ENCODE measurements around the gene INSM1.

Gene INSM1

DNA sequence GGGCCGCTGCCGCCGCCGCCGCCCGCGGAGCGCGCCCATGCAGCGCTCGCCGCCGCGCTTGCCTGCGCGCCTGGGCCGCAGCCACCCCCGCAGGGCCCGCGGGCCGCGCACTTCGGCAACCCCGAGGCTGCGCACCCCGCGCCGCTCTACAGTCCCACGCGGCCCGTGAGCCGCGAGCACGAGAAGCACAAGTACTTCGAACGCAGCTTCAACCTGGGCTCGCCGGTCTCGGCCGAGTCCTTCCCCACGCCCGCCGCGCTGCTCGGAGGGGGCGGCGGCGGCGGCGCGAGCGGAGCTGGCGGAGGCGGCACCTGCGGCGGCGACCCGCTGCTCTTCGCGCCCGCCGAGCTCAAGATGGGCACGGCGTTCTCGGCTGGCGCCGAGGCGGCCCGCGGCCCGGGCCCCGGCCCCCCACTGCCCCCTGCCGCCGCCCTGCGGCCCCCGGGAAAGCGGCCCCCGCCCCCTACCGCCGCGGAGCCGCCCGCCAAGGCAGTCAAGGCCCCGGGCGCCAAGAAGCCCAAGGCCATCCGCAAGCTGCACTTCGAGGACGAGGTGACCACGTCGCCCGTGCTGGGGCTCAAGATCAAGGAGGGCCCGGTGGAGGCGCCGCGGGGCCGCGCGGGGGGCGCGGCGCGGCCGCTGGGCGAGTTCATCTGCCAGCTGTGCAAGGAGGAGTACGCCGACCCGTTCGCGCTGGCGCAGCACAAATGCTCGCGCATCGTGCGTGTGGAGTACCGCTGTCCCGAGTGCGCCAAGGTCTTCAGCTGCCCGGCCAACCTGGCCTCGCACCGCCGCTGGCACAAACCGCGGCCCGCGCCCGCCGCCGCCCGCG, 730 bp downstream of the INSM1 start:
- H3K4me1 ChIP-seq (ENCODE audit: control insufficient read depth in 1 of 2, insufficient read depth in 2 of 2, low read length in 2 of 2), result peaks cover 5 to 12% of the 10 kb centered on the region in 2 donors
- no peaks in the 10 kb centered on the region for H3K36me3 ChIP-seq (ENCODE audit: control insufficient read depth in 1 of 2, insufficient read depth in 2 of 2, low read length in 2 of 2)
- H3K9ac ChIP-seq (ENCODE audit: low read depth in 1 of 2, low read length in 2 of 2), result no peak overlapping the region
- H3K27ac ChIP-seq (ENCODE audit: low read depth, low read length), result no peak overlapping the region
- peaks cover 67 to 69% of the 10 kb centered on the region in 2 donors for H3K27me3 ChIP-seq (ENCODE audit: control insufficient read depth in 1 of 2, insufficient read depth in 2 of 2, low read length in 2 of 2)
- peak overlapping the region; percentile 29 to 45 for H3K4me3 ChIP-seq (ENCODE audit: low read depth in 1 of 2, low read length in 2 of 2)
- no peaks in the 10 kb centered on the region for H3K9me3 ChIP-seq (ENCODE audit: control insufficient read depth in 1 of 2, low read length in 2 of 2)

- H3K27me3 ChIP-seq (ENCODE audit: control insufficient read depth in 1 of 2, insufficient read depth in 2 of 2, low read length in 2 of 2), result peaks cover 60 to 66% of the 10 kb centered on the region in 2 donors
- no peaks in the 10 kb centered on the region for H3K36me3 ChIP-seq (ENCODE audit: control insufficient read depth in 1 of 2, insufficient read depth in 2 of 2, low read length in 2 of 2)
- no peak overlapping the region for H3K9ac ChIP-seq (ENCODE audit: low read depth in 1 of 2, low read length in 2 of 2)
- peak overlapping the region; percentile 29 to 45 for H3K4me3 ChIP-seq (ENCODE audit: low read depth in 1 of 2, low read length in 2 of 2)
- peaks cover 0 to 7% of the 10 kb centered on the region in 2 donors for H3K4me1 ChIP-seq (ENCODE audit: control insufficient read depth in 1 of 2, insufficient read depth in 2 of 2, low read length in 2 of 2)
- H3K27ac ChIP-seq (ENCODE audit: low read depth, low read length), result no peak overlapping the region
- H3K9me3 ChIP-seq (ENCODE audit: control insufficient read depth in 1 of 2, low read length in 2 of 2), result no peaks in the 10 kb centered on the region
Measured at GRCh38 chr20:20369250-20370093, 1.6 kb downstream of the INSM1 start.

DNA sequence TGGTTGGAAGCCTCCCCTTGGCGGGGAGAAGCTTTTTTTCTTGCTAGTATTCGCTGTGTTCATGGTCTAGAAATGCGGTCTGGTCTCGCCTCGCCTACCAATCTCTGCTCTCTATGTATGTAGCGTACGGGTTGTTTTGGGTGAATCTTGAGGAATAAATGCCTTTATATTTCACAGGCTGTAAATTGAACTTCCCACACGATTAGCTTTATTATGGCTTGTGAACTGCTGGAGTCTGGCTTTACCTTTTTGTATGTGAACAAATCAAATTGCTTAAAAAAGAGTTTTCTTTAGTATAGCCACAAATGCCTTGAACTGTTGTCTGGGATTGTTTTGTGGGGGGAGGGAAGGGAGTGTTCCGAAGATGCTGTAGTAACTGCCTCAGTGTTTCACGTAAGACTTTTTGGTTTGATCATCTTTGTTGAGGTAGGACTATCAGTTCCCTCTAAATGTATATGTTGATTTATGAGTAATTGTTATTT, 2.2 kb downstream of the INSM1 start:
- no peak overlapping the region for H3K9ac ChIP-seq (ENCODE audit: low read depth in 1 of 2, low read length in 2 of 2)
- H3K36me3 ChIP-seq (ENCODE audit: control insufficient read depth in 1 of 2, insufficient read depth in 2 of 2, low read length in 2 of 2), result no peaks in the 10 kb centered on the region
- peaks cover 53 to 64% of the 10 kb centered on the region in 2 donors for H3K27me3 ChIP-seq (ENCODE audit: control insufficient read depth in 1 of 2, insufficient read depth in 2 of 2, low read length in 2 of 2)
- H3K9me3 ChIP-seq (ENCODE audit: control insufficient read depth in 1 of 2, low read length in 2 of 2), result no peaks in the 10 kb centered on the region
- peaks cover 0 to 7% of the 10 kb centered on the region in 2 donors for H3K4me1 ChIP-seq (ENCODE audit: control insufficient read depth in 1 of 2, insufficient read depth in 2 of 2, low read length in 2 of 2)
- no peak overlapping the region for H3K27ac ChIP-seq (ENCODE audit: low read depth, low read length)
- no peak overlapping the region for H3K4me3 ChIP-seq (ENCODE audit: low read depth in 1 of 2, low read length in 2 of 2)

DNA sequence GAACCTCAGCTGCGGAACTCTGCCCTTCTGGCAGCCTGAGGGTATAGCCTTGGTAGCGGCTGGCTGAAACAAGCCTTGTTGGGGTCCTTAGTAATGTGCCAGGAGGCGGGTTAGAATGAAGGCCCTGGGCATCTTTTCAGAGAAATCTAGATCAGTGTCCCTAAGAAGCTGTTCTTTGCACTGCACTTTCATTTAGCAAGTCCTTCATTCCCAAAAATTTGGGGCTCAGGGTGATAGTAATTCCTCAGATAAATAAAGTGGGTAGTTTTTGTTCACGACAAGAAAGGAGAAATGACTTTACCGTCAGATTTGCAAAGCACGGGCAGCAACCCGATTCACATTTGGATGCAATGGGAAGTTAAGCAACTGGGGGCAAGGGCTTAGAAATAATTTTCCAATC, 3.2 kb downstream of the INSM1 start:
- H3K9me3 ChIP-seq (ENCODE audit: control insufficient read depth in 1 of 2, low read length in 2 of 2), result no peaks in the 10 kb centered on the region
- no peak overlapping the region for H3K4me3 ChIP-seq (ENCODE audit: low read depth in 1 of 2, low read length in 2 of 2)
- no peak overlapping the region for H3K9ac ChIP-seq (ENCODE audit: low read depth in 1 of 2, low read length in 2 of 2)
- peaks cover 48 to 60% of the 10 kb centered on the region in 2 donors for H3K27me3 ChIP-seq (ENCODE audit: control insufficient read depth in 1 of 2, insufficient read depth in 2 of 2, low read length in 2 of 2)
- peaks cover 0 to 7% of the 10 kb centered on the region in 2 donors for H3K4me1 ChIP-seq (ENCODE audit: control insufficient read depth in 1 of 2, insufficient read depth in 2 of 2, low read length in 2 of 2)
- H3K27ac ChIP-seq (ENCODE audit: low read depth, low read length), result no peak overlapping the region
- no peaks in the 10 kb centered on the region for H3K36me3 ChIP-seq (ENCODE audit: control insufficient read depth in 1 of 2, insufficient read depth in 2 of 2, low read length in 2 of 2)

DNA sequence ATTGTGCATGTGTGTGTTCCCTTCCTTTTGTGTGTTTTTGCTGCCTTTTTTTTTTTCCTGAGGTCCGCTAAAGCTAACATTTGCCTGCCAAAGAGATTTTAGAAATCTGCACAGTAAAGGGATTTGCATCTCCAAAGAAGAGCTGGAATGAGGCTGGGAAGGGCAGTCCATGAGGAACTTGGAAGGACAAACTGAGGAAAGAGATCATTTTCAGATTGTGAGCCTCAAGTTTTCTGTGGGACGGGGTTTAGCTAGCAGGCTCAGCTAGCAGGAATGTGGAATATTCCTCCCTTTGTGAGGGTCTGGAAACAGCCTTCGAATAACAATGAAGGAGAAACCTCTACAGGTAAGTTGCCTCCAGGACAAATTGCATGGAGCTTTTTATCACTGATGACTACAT, 3.8 kb downstream of the INSM1 start:
- H3K9ac ChIP-seq (ENCODE audit: low read depth in 1 of 2, low read length in 2 of 2), result no peak overlapping the region
- peaks cover 0 to 7% of the 10 kb centered on the region in 2 donors for H3K4me1 ChIP-seq (ENCODE audit: control insufficient read depth in 1 of 2, insufficient read depth in 2 of 2, low read length in 2 of 2)
- no peak overlapping the region for H3K27ac ChIP-seq (ENCODE audit: low read depth, low read length)
- no peak overlapping the region for H3K4me3 ChIP-seq (ENCODE audit: low read depth in 1 of 2, low read length in 2 of 2)
- no peaks in the 10 kb centered on the region for H3K9me3 ChIP-seq (ENCODE audit: control insufficient read depth in 1 of 2, low read length in 2 of 2)
- H3K27me3 ChIP-seq (ENCODE audit: control insufficient read depth in 1 of 2, insufficient read depth in 2 of 2, low read length in 2 of 2), result peaks cover 51 to 58% of the 10 kb centered on the region in 2 donors
- H3K36me3 ChIP-seq (ENCODE audit: control insufficient read depth in 1 of 2, insufficient read depth in 2 of 2, low read length in 2 of 2), result no peaks in the 10 kb centered on the region

DNA sequence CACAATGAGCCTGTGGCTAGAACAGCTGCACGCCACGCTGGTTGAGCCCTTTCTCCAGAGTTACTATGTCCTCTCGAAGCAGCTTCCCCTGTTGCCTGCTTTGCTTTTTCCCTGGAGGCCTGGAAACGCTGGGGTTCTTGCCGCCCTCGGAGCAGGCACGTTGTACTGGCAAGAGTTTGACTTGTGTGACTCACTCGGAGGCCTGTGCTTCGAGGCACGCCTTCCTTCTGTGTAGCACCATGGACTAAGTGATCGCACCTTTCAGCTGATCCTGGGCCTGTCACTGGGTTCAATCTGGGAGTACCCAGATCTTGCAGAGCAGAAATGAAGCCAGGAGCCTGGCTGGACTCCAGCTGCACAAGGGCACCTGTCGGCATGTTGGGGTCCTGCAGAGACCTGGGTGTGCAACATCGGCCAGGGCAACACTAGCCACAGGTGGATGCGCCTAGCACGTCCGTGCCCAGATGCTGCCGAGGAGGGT, 5.2 kb downstream of the INSM1 start:
- peaks cover 45 to 58% of the 10 kb centered on the region in 2 donors for H3K27me3 ChIP-seq (ENCODE audit: control insufficient read depth in 1 of 2, insufficient read depth in 2 of 2, low read length in 2 of 2)
- H3K27ac ChIP-seq (ENCODE audit: low read depth, low read length), result no peak overlapping the region
- H3K4me1 ChIP-seq (ENCODE audit: control insufficient read depth in 1 of 2, insufficient read depth in 2 of 2, low read length in 2 of 2), result peaks cover 0 to 7% of the 10 kb centered on the region in 2 donors
- H3K4me3 ChIP-seq (ENCODE audit: low read depth in 1 of 2, low read length in 2 of 2), result no peak overlapping the region
- H3K9me3 ChIP-seq (ENCODE audit: control insufficient read depth in 1 of 2, low read length in 2 of 2), result no peaks in the 10 kb centered on the region
- no peak overlapping the region for H3K9ac ChIP-seq (ENCODE audit: low read depth in 1 of 2, low read length in 2 of 2)
- H3K36me3 ChIP-seq (ENCODE audit: control insufficient read depth in 1 of 2, insufficient read depth in 2 of 2, low read length in 2 of 2), result no peaks in the 10 kb centered on the region

GRCh38 chr20:20375862-20376261, 8.0 kb downstream of the INSM1 start:
- Histone ChIP-seq H3K9me3 (ENCODE audit: control insufficient read depth in 1 of 2, low read length in 2 of 2) (peaks cover 0 to 4% of the 10 kb centered on the region in 2 donors), H3K27me3 (ENCODE audit: control insufficient read depth in 1 of 2, insufficient read depth in 2 of 2, low read length in 2 of 2) (peaks cover 29 to 43% of the 10 kb centered on the region in 2 donors), H3K36me3 (ENCODE audit: control insufficient read depth in 1 of 2, insufficient read depth in 2 of 2, low read length in 2 of 2) (no peaks in the 10 kb centered on the region), H3K4me1 (ENCODE audit: control insufficient read depth in 1 of 2, insufficient read depth in 2 of 2, low read length in 2 of 2) (no peaks in the 10 kb centered on the region), H3K9ac (ENCODE audit: low read depth in 1 of 2, low read length in 2 of 2) (no peak overlapping the region), H3K27ac (ENCODE audit: low read depth, low read length) (no peak overlapping the region), H3K4me3 (ENCODE audit: low read depth in 1 of 2, low read length in 2 of 2) (no peak overlapping the region)

- H3K9me3 ChIP-seq (ENCODE audit: control insufficient read depth in 1 of 2, low read length in 2 of 2), result no peaks in the 10 kb centered on the region
- peaks cover 0 to 4% of the 10 kb centered on the region in 2 donors for H3K27me3 ChIP-seq (ENCODE audit: control insufficient read depth in 1 of 2, insufficient read depth in 2 of 2, low read length in 2 of 2)
- no peak overlapping the region for H3K27ac ChIP-seq (ENCODE audit: low read depth, low read length)
- H3K9ac ChIP-seq (ENCODE audit: low read depth in 1 of 2, low read length in 2 of 2), result no peak overlapping the region
- H3K4me3 ChIP-seq (ENCODE audit: low read depth in 1 of 2, low read length in 2 of 2), result no peak overlapping the region
- H3K4me1 ChIP-seq (ENCODE audit: control insufficient read depth in 1 of 2, insufficient read depth in 2 of 2, low read length in 2 of 2), result no peaks in the 10 kb centered on the region
- peaks cover 0 to 13% of the 10 kb centered on the region in 2 donors for H3K36me3 ChIP-seq (ENCODE audit: control insufficient read depth in 1 of 2, insufficient read depth in 2 of 2, low read length in 2 of 2)
Measured at GRCh38 chr20:20386192-20386591, 18.3 kb downstream of the INSM1 start.

DNA sequence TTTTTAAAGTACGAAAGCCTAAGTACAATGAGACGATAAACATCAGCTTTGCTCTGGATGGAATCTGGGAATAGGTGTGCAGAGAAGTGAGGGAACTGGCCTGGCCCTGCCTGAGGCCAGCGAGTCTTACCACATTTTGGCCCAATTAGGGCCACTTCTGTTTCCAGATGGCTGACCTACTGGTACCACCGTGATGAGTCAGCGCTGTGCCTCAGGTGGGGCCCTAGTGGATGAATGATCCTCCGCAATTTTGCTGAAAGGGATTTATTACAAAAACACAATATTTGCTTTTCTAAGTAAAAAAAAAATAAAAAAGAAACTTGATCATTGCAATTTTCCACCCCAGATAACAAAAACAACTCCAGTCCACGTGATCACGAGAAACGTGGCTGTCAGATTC, 22.5 kb downstream of the INSM1 start:
- H3K9me3 ChIP-seq (ENCODE audit: control insufficient read depth in 1 of 2, low read length in 2 of 2), result no peaks in the 10 kb centered on the region
- H3K27ac ChIP-seq (ENCODE audit: low read depth, low read length), result no peak overlapping the region
- H3K9ac ChIP-seq (ENCODE audit: low read depth in 1 of 2, low read length in 2 of 2), result no peak overlapping the region
- no peak overlapping the region for H3K4me3 ChIP-seq (ENCODE audit: low read depth in 1 of 2, low read length in 2 of 2)
- H3K27me3 ChIP-seq (ENCODE audit: control insufficient read depth in 1 of 2, insufficient read depth in 2 of 2, low read length in 2 of 2), result no peaks in the 10 kb centered on the region
- H3K4me1 ChIP-seq (ENCODE audit: control insufficient read depth in 1 of 2, insufficient read depth in 2 of 2, low read length in 2 of 2), result peaks cover 0 to 2% of the 10 kb centered on the region in 2 donors
- H3K36me3 ChIP-seq (ENCODE audit: control insufficient read depth in 1 of 2, insufficient read depth in 2 of 2, low read length in 2 of 2), result peaks cover 9 to 32% of the 10 kb centered on the region in 2 donors

GRCh38 chr20:20391115-20391514, 23.2 kb downstream of the INSM1 start:
- no peak overlapping the region for H3K9ac ChIP-seq (ENCODE audit: low read depth in 1 of 2, low read length in 2 of 2)
- H3K27ac ChIP-seq (ENCODE audit: low read depth, low read length), result no peak overlapping the region
- peaks cover 9 to 39% of the 10 kb centered on the region in 2 donors for H3K36me3 ChIP-seq (ENCODE audit: control insufficient read depth in 1 of 2, insufficient read depth in 2 of 2, low read length in 2 of 2)
- H3K9me3 ChIP-seq (ENCODE audit: control insufficient read depth in 1 of 2, low read length in 2 of 2), result no peaks in the 10 kb centered on the region
- peaks cover 0 to 2% of the 10 kb centered on the region in 2 donors for H3K4me1 ChIP-seq (ENCODE audit: control insufficient read depth in 1 of 2, insufficient read depth in 2 of 2, low read length in 2 of 2)
- H3K4me3 ChIP-seq (ENCODE audit: low read depth in 1 of 2, low read length in 2 of 2), result no peak overlapping the region
- no peaks in the 10 kb centered on the region for H3K27me3 ChIP-seq (ENCODE audit: control insufficient read depth in 1 of 2, insufficient read depth in 2 of 2, low read length in 2 of 2)

Measured in duodenal mucosa (tissue), 2 donors.